Heart left ventricle (tissue), 13 donors: ENCODE results near the gene FNIP1.

ENCODE experiments used
- POLR2A ChIP-seq, 2 donors: fragments of 450-650 bp; IDR thresholded peaks; one replicate each; pipeline ENCODE4 v1.6.1; 2017; ENCODE audit warnings: antibody characterized with exemption in 2 of 2, mild to moderate bottlenecking in 2 of 2, moderate library complexity in 2 of 2
- TF ChIP-seq, protein P1 (sequence below), 12 donors: fragments of 200-600 bp; sonication (generic) in 4 of 12; IDR thresholded peaks; one replicate each; pipeline versions ENCODE4 v1.5.0 to v1.8.0; 2018 to 2022; ENCODE audit warnings: antibody characterized with exemption in 12 of 12, mild to moderate bottlenecking in 5 of 12
- donor health status: ischemic (EF 13 %, LVEDD 7.1; RV severe dilation, severe dysfunction).
- donor health status: DM: no; HTN: yes; CAD: no.
- donor health status: DM: no; HTN: no; CAD: no.
- donor health status: ischemic (EF 25% LVEDD 6.9; RV normal size, moderate dysfunction).
- donor health status: ischemic (EF 25% LVEDD 5.7; RV mildly dilated, moderate dysfunction).
- donor health status: ischemic (EF 35%, LVEDD 5.7; RV mildly dilated, moderate dysfunction).
- donor health status: nonischemic (EF 11% LVEDD 7.7; RV severe dilation, severe dysfunction).
- donor health status: DM: yes; HTN: yes; CAD: no.
- donor health status: PGD.
- donor health status: ischemic (EF 29% LVEDD 5.4; RV normal size, mild dysfunction).
- donor health status: nonischemic (EF 23%, LVEDD 6.1; RV moderate dilation, normal function).

DNA sequence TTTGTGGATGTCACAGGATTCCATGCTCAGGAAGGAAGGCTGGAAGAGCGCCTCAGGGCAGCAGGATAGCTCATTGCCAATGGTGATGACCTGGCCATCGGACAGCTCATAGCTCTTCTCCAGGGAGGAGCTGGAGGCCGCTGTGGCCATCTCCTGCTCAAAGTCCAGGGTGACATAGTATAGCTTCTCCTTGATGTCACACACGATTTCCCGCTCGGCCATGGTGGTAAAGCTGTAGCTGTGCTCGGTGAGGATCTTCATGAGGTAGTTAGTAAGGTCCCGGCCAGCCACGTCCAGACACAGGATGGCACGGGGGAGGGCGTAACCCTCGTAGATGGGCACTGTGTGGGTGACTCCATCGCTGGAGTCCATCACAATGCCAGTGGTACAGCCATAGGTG lies 137.5 kb downstream of the FNIP1 start:
- TF ChIP-seq, protein P1, sequence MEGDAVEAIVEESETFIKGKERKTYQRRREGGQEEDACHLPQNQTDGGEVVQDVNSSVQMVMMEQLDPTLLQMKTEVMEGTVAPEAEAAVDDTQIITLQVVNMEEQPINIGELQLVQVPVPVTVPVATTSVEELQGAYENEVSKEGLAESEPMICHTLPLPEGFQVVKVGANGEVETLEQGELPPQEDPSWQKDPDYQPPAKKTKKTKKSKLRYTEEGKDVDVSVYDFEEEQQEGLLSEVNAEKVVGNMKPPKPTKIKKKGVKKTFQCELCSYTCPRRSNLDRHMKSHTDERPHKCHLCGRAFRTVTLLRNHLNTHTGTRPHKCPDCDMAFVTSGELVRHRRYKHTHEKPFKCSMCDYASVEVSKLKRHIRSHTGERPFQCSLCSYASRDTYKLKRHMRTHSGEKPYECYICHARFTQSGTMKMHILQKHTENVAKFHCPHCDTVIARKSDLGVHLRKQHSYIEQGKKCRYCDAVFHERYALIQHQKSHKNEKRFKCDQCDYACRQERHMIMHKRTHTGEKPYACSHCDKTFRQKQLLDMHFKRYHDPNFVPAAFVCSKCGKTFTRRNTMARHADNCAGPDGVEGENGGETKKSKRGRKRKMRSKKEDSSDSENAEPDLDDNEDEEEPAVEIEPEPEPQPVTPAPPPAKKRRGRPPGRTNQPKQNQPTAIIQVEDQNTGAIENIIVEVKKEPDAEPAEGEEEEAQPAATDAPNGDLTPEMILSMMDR (IDR thresholded peaks at IDR 0.05), result no peak
- no peak for TF ChIP-seq POLR2A (IDR thresholded peaks at IDR 0.05)
